PC-3 (cell line): ENCODE measurements around the gene UPK2.

Experiments
- CTCF ChIP-seq: fragments of 300-600 bp; sonication (generic); conservative IDR thresholded peaks from 2 replicates; pipeline ENCODE4 v1.5.1; 2017; ENCODE audit warnings: antibody characterized with exemption, low read depth, mild to moderate bottlenecking, low read length
- EZH2 ChIP-seq: fragments of 300-600 bp; sonication (generic); IDR thresholded peaks from one replicate; pipeline ENCODE4 v1.6.1; 2017; ENCODE audit warnings: antibody characterized with exemption, mild to moderate bottlenecking, low read length; ENCODE audit not compliant: unreplicated experiment
- EZH2phosphoT487 ChIP-seq: fragments of 300-600 bp; sonication (generic); IDR thresholded peaks from 2 replicates; pipeline ENCODE4 v1.6.1; 2018; ENCODE audit warnings: mild to moderate bottlenecking, antibody characterized with exemption, low read length, borderline replicate concordance

- TF ChIP-seq CTCF (no peak), EZH2 (no peak), EZH2phosphoT487 (no peak)
Measured at GRCh38 chr11:118914987-118915386, 41.1 kb upstream of the UPK2 start.
